ENCODE data around the gene CD163L1.
A peak's percentile ranks its signal among the peaks of the same experiment; 100 is the strongest.

The CD163L1 gene

DNA sequence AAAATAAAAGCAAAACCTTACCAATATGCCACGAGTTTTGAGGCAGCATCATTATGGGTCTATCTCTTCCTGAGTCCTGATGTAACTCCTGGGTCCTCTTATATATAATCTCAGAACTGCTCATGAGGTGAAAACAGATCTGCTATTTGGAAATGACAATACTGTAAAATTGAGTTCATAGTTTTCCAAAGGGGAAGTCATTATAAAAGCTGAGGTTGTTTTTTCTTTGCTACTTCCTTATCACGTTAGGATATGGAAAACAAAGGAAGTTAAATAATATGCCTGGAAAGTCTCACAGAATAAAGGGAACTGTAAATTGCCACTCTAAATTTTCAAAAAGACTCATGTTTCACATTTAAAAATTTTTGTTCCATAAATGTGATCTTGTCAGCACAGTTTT is at the start of gene CD163L1:
CD163L1 (minus strand) TSS at position 78 of the 400 bp plus-strand sequence; CDS start at position 52, 26 bp downstream.
- Histone ChIP-seq H3K4me3 (ENCODE audit: low read depth in 1 of 5, low read length in 5 of 5) (peak within 1 kb of the TSS in 4 of 5 donors; percentile 26 to 44 (median 39)), H3K36me3 (ENCODE audit: control insufficient read depth in 5 of 5, insufficient read depth in 5 of 5, low read length in 5 of 5) (no peaks in the 10 kb centered on the region), H3K27ac (ENCODE audit: low read depth, low read length) (no peak within 1 kb of the TSS), H3K9ac (ENCODE audit: low read length in 5 of 5) (no peak within 1 kb of the TSS), H3K27me3 (ENCODE audit: control insufficient read depth in 5 of 5, insufficient read depth in 4 of 5, low read length in 5 of 5) (no peaks in the 10 kb centered on the region), H3K4me1 (ENCODE audit: control insufficient read depth in 5 of 5, insufficient read depth in 5 of 5, low read length in 5 of 5) (peaks cover 0 to 6% (median 4%) of the 10 kb centered on the region in 5 donors), H3K9me3 (ENCODE audit: control insufficient read depth in 5 of 5, low read length in 5 of 5) (no peaks in the 10 kb centered on the region)

GRCh38 chr12:7493006-7493405 is 49.1 kb upstream of the CD163L1 start:
- H3K27me3 ChIP-seq (ENCODE audit: control insufficient read depth in 5 of 5, insufficient read depth in 4 of 5, low read length in 5 of 5) = peaks cover 0 to 2% (median 0%) of the 10 kb centered on the region in 5 donors
- H3K4me1 ChIP-seq (ENCODE audit: control insufficient read depth in 5 of 5, insufficient read depth in 5 of 5, low read length in 5 of 5) = peaks cover 0 to 3% (median 0%) of the 10 kb centered on the region in 5 donors
- peaks cover 0 to 9% (median 0%) of the 10 kb centered on the region in 5 donors for H3K36me3 ChIP-seq (ENCODE audit: control insufficient read depth in 5 of 5, insufficient read depth in 5 of 5, low read length in 5 of 5)
- no peak overlapping the region for H3K27ac ChIP-seq (ENCODE audit: low read depth, low read length)
- H3K4me3 ChIP-seq (ENCODE audit: low read depth in 1 of 5, low read length in 5 of 5) = no peak overlapping the region
- peaks cover 0 to 2% (median 0%) of the 10 kb centered on the region in 5 donors for H3K9me3 ChIP-seq (ENCODE audit: control insufficient read depth in 5 of 5, low read length in 5 of 5)
- no peak overlapping the region for H3K9ac ChIP-seq (ENCODE audit: low read length in 5 of 5)

DNA sequence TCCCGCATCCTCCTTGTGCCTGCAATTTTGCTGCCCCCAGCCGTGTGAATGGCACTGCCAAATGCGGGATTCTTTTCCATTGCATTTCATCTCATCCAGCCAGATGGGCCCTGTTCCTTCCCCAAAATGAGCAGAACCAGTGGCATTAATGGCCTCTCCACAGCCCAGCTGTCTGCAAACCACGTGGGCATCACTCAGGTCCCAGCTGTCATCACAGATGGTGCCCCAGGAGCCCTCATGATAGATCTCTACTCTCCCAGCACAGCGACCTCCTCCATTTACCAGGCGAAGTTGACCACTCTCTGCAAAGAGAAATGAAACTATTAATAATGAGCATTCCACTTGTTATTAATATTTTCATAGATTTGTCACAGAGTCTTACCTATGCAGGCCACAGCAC is 42.6 kb upstream of the CD163L1 start:
- Histone ChIP-seq H3K9ac (ENCODE audit: low read length in 5 of 5) (no peak overlapping the region), H3K4me1 (ENCODE audit: control insufficient read depth in 5 of 5, insufficient read depth in 5 of 5, low read length in 5 of 5) (no peaks in the 10 kb centered on the region), H3K9me3 (ENCODE audit: control insufficient read depth in 5 of 5, low read length in 5 of 5) (no peaks in the 10 kb centered on the region), H3K4me3 (ENCODE audit: low read depth in 1 of 5, low read length in 5 of 5) (no peak overlapping the region), H3K27me3 (ENCODE audit: control insufficient read depth in 5 of 5, insufficient read depth in 4 of 5, low read length in 5 of 5) (no peaks in the 10 kb centered on the region), H3K27ac (ENCODE audit: low read depth, low read length) (no peak overlapping the region), H3K36me3 (ENCODE audit: control insufficient read depth in 5 of 5, insufficient read depth in 5 of 5, low read length in 5 of 5) (peaks cover 0 to 5% (median 0%) of the 10 kb centered on the region in 5 donors)

GRCh38 chr12:7485095-7485494 is 41.1 kb upstream of the CD163L1 start:
- Histone ChIP-seq H3K9me3 (ENCODE audit: control insufficient read depth in 5 of 5, low read length in 5 of 5) (no peaks in the 10 kb centered on the region), H3K27me3 (ENCODE audit: control insufficient read depth in 5 of 5, insufficient read depth in 4 of 5, low read length in 5 of 5) (no peaks in the 10 kb centered on the region), H3K4me3 (ENCODE audit: low read depth in 1 of 5, low read length in 5 of 5) (no peak overlapping the region), H3K9ac (ENCODE audit: low read length in 5 of 5) (no peak overlapping the region), H3K36me3 (ENCODE audit: control insufficient read depth in 5 of 5, insufficient read depth in 5 of 5, low read length in 5 of 5) (peaks cover 0 to 8% (median 0%) of the 10 kb centered on the region in 5 donors), H3K27ac (ENCODE audit: low read depth, low read length) (no peak overlapping the region), H3K4me1 (ENCODE audit: control insufficient read depth in 5 of 5, insufficient read depth in 5 of 5, low read length in 5 of 5) (no peaks in the 10 kb centered on the region)

GRCh38 chr12:7483343-7483742 is 39.4 kb upstream of the CD163L1 start:
- H3K9me3 ChIP-seq (ENCODE audit: control insufficient read depth in 5 of 5, low read length in 5 of 5) = no peaks in the 10 kb centered on the region
- no peak overlapping the region for H3K27ac ChIP-seq (ENCODE audit: low read depth, low read length)
- H3K9ac ChIP-seq (ENCODE audit: low read length in 5 of 5) = no peak overlapping the region
- peaks cover 0 to 8% (median 0%) of the 10 kb centered on the region in 5 donors for H3K36me3 ChIP-seq (ENCODE audit: control insufficient read depth in 5 of 5, insufficient read depth in 5 of 5, low read length in 5 of 5)
- no peak overlapping the region for H3K4me3 ChIP-seq (ENCODE audit: low read depth in 1 of 5, low read length in 5 of 5)
- H3K4me1 ChIP-seq (ENCODE audit: control insufficient read depth in 5 of 5, insufficient read depth in 5 of 5, low read length in 5 of 5) = no peaks in the 10 kb centered on the region
- no peaks in the 10 kb centered on the region for H3K27me3 ChIP-seq (ENCODE audit: control insufficient read depth in 5 of 5, insufficient read depth in 4 of 5, low read length in 5 of 5)

DNA sequence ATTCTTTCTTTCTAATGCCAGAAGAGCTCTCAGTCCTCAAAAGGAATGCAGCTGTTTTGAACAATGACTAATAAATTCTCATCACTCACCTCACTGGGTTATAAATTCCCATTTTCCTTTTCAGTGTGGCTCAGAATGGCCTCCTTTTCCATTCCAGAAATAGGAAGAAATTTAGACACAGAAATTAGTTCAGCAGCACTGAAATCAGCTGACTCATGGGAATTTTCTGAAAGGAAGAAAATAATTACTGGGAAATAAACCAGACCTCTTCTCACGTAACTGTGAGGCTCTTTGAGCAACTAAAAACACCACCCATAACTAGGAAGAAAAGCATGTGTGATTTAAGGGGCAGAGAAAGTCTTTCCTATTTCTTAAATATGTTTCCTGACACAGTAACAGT is 35.8 kb upstream of the CD163L1 start:
- peaks cover 0 to 4% (median 0%) of the 10 kb centered on the region in 5 donors for H3K36me3 ChIP-seq (ENCODE audit: control insufficient read depth in 5 of 5, insufficient read depth in 5 of 5, low read length in 5 of 5)
- H3K4me1 ChIP-seq (ENCODE audit: control insufficient read depth in 5 of 5, insufficient read depth in 5 of 5, low read length in 5 of 5) = no peaks in the 10 kb centered on the region
- no peaks in the 10 kb centered on the region for H3K9me3 ChIP-seq (ENCODE audit: control insufficient read depth in 5 of 5, low read length in 5 of 5)
- H3K27me3 ChIP-seq (ENCODE audit: control insufficient read depth in 5 of 5, insufficient read depth in 4 of 5, low read length in 5 of 5) = no peaks in the 10 kb centered on the region
- H3K9ac ChIP-seq (ENCODE audit: low read length in 5 of 5) = no peak overlapping the region
- no peak overlapping the region for H3K4me3 ChIP-seq (ENCODE audit: low read depth in 1 of 5, low read length in 5 of 5)
- H3K27ac ChIP-seq (ENCODE audit: low read depth, low read length) = no peak overlapping the region

DNA sequence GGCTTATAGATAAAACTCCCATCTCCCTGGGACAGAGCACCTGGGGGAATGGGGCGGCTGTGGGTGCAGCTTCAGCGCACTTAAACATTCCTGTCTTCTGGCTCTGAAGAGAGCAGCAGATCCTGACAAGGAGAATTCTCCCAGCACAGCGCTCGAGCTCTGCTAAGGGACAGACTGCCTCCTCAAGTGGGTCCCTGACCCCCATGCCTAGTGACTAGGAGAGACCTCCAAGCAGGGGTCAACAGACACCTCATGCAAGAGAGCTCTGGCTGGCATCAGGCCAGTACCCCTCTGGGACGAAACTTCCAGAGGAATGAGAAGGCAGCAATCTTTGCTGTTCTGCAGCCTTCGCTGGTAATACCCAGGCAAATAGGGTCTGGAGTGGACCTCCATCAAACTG is 28.1 kb upstream of the CD163L1 start:
- H3K4me3 ChIP-seq (ENCODE audit: low read depth in 1 of 5, low read length in 5 of 5) = no peak overlapping the region
- H3K9ac ChIP-seq (ENCODE audit: low read length in 5 of 5) = no peak overlapping the region
- no peaks in the 10 kb centered on the region for H3K9me3 ChIP-seq (ENCODE audit: control insufficient read depth in 5 of 5, low read length in 5 of 5)
- no peaks in the 10 kb centered on the region for H3K4me1 ChIP-seq (ENCODE audit: control insufficient read depth in 5 of 5, insufficient read depth in 5 of 5, low read length in 5 of 5)
- peaks cover 0 to 7% (median 0%) of the 10 kb centered on the region in 5 donors for H3K36me3 ChIP-seq (ENCODE audit: control insufficient read depth in 5 of 5, insufficient read depth in 5 of 5, low read length in 5 of 5)
- H3K27ac ChIP-seq (ENCODE audit: low read depth, low read length) = no peak overlapping the region
- H3K27me3 ChIP-seq (ENCODE audit: control insufficient read depth in 5 of 5, insufficient read depth in 4 of 5, low read length in 5 of 5) = no peaks in the 10 kb centered on the region

GRCh38 chr12:7460375-7461259 is 16.7 kb upstream of the CD163L1 start:
- no peaks in the 10 kb centered on the region for H3K9me3 ChIP-seq (ENCODE audit: control insufficient read depth in 5 of 5, low read length in 5 of 5)
- no peak overlapping the region for H3K4me3 ChIP-seq (ENCODE audit: low read depth in 1 of 5, low read length in 5 of 5)
- H3K36me3 ChIP-seq (ENCODE audit: control insufficient read depth in 5 of 5, insufficient read depth in 5 of 5, low read length in 5 of 5) = no peaks in the 10 kb centered on the region
- no peaks in the 10 kb centered on the region for H3K27me3 ChIP-seq (ENCODE audit: control insufficient read depth in 5 of 5, insufficient read depth in 4 of 5, low read length in 5 of 5)
- no peak overlapping the region for H3K27ac ChIP-seq (ENCODE audit: low read depth, low read length)
- no peak overlapping the region for H3K9ac ChIP-seq (ENCODE audit: low read length in 5 of 5)
- H3K4me1 ChIP-seq (ENCODE audit: control insufficient read depth in 5 of 5, insufficient read depth in 5 of 5, low read length in 5 of 5) = no peaks in the 10 kb centered on the region

DNA sequence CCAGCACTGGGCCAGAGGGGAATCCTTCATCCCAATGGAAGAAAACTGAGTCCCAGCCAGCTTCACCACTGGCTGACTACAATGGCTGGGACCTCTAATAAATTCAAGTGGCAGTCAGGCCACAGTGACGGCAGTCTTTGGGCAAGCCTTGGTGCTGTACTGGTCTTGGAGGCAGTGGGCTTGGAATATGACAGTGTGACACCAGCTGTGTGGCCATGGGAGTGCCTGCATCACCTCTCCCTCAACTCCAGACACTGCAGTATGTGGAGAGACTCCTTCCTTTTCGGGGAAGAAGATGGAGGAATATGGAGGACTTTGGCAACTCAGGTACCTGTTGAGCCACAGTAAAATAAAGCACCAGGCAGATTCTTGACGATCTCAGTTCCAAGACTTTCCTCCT is 16.0 kb upstream of the CD163L1 start:
- Histone ChIP-seq H3K4me1 (ENCODE audit: control insufficient read depth in 5 of 5, insufficient read depth in 5 of 5, low read length in 5 of 5) (no peaks in the 10 kb centered on the region), H3K27me3 (ENCODE audit: control insufficient read depth in 5 of 5, insufficient read depth in 4 of 5, low read length in 5 of 5) (no peaks in the 10 kb centered on the region), H3K9me3 (ENCODE audit: control insufficient read depth in 5 of 5, low read length in 5 of 5) (no peaks in the 10 kb centered on the region), H3K36me3 (ENCODE audit: control insufficient read depth in 5 of 5, insufficient read depth in 5 of 5, low read length in 5 of 5) (no peaks in the 10 kb centered on the region), H3K9ac (ENCODE audit: low read length in 5 of 5) (no peak overlapping the region), H3K27ac (ENCODE audit: low read depth, low read length) (no peak overlapping the region), H3K4me3 (ENCODE audit: low read depth in 1 of 5, low read length in 5 of 5) (no peak overlapping the region)

- Histone ChIP-seq H3K27me3 (ENCODE audit: control insufficient read depth in 5 of 5, insufficient read depth in 4 of 5, low read length in 5 of 5) (peaks cover 0 to 4% (median 0%) of the 10 kb centered on the region in 5 donors), H3K36me3 (ENCODE audit: control insufficient read depth in 5 of 5, insufficient read depth in 5 of 5, low read length in 5 of 5) (no peaks in the 10 kb centered on the region), H3K4me3 (ENCODE audit: low read depth in 1 of 5, low read length in 5 of 5) (no peak overlapping the region), H3K27ac (ENCODE audit: low read depth, low read length) (no peak overlapping the region), H3K9me3 (ENCODE audit: control insufficient read depth in 5 of 5, low read length in 5 of 5) (peaks cover 0 to 5% (median 0%) of the 10 kb centered on the region in 5 donors), H3K4me1 (ENCODE audit: control insufficient read depth in 5 of 5, insufficient read depth in 5 of 5, low read length in 5 of 5) (no peaks in the 10 kb centered on the region), H3K9ac (ENCODE audit: low read length in 5 of 5) (no peak overlapping the region)
Measured at GRCh38 chr12:7451756-7452155, 7.8 kb upstream of the CD163L1 start.

All from subcutaneous abdominal adipose tissue (tissue), 5 donors.